ENCODE results near the gene KIR2DL1. TPM values are rescaled to one million over a fixed set of nuclear protein-coding genes. Genes with fewer than 3 reads are reported as not detected.
"Not testable (repeated sequence)": the region's sequence is repeated elsewhere in the genome, so short reads cannot be mapped to it uniquely, and the experiment has no call there.

Gene KIR2DL1
- total RNA-seq, 2 experiments from 2014 or later, result not detected

DNA sequence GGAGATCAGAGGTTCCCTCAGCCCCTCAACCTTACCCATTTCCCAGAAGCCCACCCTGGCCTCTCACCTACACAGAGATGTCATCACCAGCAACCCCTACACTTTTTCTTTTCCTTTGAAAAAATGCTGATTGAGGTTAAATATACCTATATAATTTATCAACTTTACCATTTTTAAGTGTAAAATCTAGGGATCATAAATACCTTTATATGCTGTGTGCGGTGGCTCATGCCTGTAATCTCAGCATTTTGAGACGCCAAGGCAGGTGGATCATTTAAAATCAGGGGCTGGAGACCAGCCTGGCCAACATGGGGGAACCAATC is 36.9 kb downstream of the KIR2DL1 start:
- ChIA-PET CTCF (no interaction called here), POLR2A (no interaction called here)
- DNase-seq, result no peak
- Mint-ChIP-seq H3K9me3 (no peaks in the 10 kb centered on the region), H3K27ac (no peak overlapping the region), H3K27me3 (peaks cover 9% of the 10 kb centered on the region), H3K4me1 (ENCODE audit: low read depth) (no peaks in the 10 kb centered on the region), H3K4me3 (no peak overlapping the region), H3K36me3 (no peaks in the 10 kb centered on the region)
- intact Hi-C loops (cut with micrococcal nuclease), result no loop called here

DNA sequence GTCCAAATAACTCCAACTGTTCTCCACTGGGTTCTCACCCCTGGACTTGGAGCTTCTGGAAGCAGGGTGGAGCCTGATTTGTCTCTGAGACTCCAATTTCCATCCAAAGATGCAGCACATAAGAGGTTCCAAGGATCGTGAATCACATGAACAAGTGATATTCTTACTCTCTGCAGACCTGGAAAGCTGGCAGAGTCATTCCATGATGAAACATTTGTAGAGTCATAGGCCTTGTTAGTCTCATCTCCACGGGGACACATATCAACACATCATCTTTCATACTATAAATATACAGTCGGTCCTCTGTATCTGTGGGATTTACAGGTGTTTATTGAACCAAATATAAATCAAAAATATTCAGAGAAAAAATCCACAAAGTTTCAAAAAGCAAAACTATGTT is 45.0 kb downstream of the KIR2DL1 start:
- H3K27ac Mint-ChIP-seq; H3K4me1 Mint-ChIP-seq (ENCODE audit: low read depth); H3K4me3 Mint-ChIP-seq; intact Hi-C loops (cut with micrococcal nuclease); H3K36me3 Mint-ChIP-seq; POLR2A ChIA-PET; DNase-seq; CTCF ChIA-PET; H3K9me3 Mint-ChIP-seq: not testable (repeated sequence)
- H3K27me3 Mint-ChIP-seq, result peaks cover 12% of the 10 kb centered on the region

DNA sequence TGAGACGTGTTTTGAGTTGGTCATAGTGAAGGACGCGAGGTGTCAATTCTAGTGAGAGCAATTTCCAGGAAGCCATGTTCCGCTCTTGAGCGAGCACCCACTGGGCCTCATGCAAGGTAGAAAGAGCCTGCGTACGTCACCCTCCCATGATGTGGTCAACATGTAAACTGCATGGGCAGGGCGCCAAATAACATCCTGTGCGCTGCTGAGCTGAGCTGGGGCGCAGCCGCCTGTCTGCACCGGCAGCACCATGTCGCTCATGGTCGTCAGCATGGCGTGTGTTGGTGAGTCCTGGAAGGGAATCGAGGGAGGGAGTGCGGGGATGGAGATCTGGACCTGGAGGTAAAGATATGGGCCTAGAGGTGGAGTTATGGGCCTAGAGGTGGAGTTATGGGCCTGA is 46.7 kb downstream of the KIR2DL1 start, which contains the start of gene KIR3DL1:
TSS of gene KIR3DL1 (plus strand) at position 218 of the 400 bp plus-strand sequence.
- H3K27me3 Mint-ChIP-seq; H3K4me3 Mint-ChIP-seq; intact Hi-C loops (cut with micrococcal nuclease); POLR2A ChIA-PET; H3K36me3 Mint-ChIP-seq; H3K9me3 Mint-ChIP-seq; DNase-seq; CTCF ChIA-PET; H3K4me1 Mint-ChIP-seq (ENCODE audit: low read depth); H3K27ac Mint-ChIP-seq: not testable (repeated sequence)

GRCh38 chr19:54817670-54818536 is 48.3 kb downstream of the KIR2DL1 start:
- POLR2A ChIA-PET, result no interaction called here
- Mint-ChIP-seq H3K4me3 (no peak overlapping the region), H3K4me1 (ENCODE audit: low read depth) (no peaks in the 10 kb centered on the region)

DNA sequence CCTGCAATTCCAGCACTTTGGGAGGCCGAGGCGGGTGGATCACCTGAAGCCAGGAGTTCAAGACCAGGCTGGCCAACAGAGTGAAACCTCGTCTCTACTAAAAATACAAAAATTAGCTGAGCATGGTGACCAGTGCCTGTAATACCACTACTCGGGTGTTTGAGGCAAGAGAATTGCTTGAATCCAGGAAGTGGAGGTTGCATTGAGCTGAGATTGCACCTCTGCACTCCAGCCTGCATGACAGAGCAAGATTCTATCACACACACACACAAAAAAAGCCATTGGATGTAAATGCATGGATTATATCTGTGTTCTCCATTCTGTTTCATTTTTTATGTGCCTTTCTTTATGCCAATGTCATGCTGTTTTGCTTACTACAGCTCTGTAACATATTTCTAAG is 54.8 kb downstream of the KIR2DL1 start:
- H3K27me3 Mint-ChIP-seq; H3K36me3 Mint-ChIP-seq; POLR2A ChIA-PET; CTCF ChIA-PET; DNase-seq; H3K4me1 Mint-ChIP-seq (ENCODE audit: low read depth); H3K9me3 Mint-ChIP-seq; H3K27ac Mint-ChIP-seq; intact Hi-C loops (cut with micrococcal nuclease); H3K4me3 Mint-ChIP-seq: not testable (repeated sequence)

More at GRCh38 chr19:54817670-54818536, 48.3 kb downstream of the KIR2DL1 start:
- DNase-seq, result no peak
- Mint-ChIP-seq H3K27me3 (peaks cover 7% of the 10 kb centered on the region), H3K9me3 (no peaks in the 10 kb centered on the region), H3K36me3 (no peaks in the 10 kb centered on the region), H3K27ac (no peak overlapping the region)
- CTCF ChIA-PET, result no interaction called here
- intact Hi-C loops (cut with micrococcal nuclease), result no loop called here

GRCh38 chr19:54825326-54825725 is 55.7 kb downstream of the KIR2DL1 start:
- H3K27me3 Mint-ChIP-seq, CTCF ChIA-PET: not testable (repeated sequence)

GRCh38 chr19:54828064-54828463 is 58.5 kb downstream of the KIR2DL1 start:
- DNase-seq; CTCF ChIA-PET; H3K27ac Mint-ChIP-seq; H3K27me3 Mint-ChIP-seq; POLR2A ChIA-PET; H3K36me3 Mint-ChIP-seq; H3K9me3 Mint-ChIP-seq; intact Hi-C loops (cut with micrococcal nuclease); H3K4me3 Mint-ChIP-seq; H3K4me1 Mint-ChIP-seq (ENCODE audit: low read depth): not testable (repeated sequence)

More at GRCh38 chr19:54825326-54825725, 55.7 kb downstream of the KIR2DL1 start:
- POLR2A ChIA-PET; H3K36me3 Mint-ChIP-seq; H3K4me3 Mint-ChIP-seq; intact Hi-C loops (cut with micrococcal nuclease); H3K27ac Mint-ChIP-seq; H3K4me1 Mint-ChIP-seq (ENCODE audit: low read depth); DNase-seq; H3K9me3 Mint-ChIP-seq: not testable (repeated sequence)

GRCh38 chr19:54832496-54832895 is 62.9 kb downstream of the KIR2DL1 start, which contains the start of gene KIR2DS4:
TSS of gene KIR2DS4 (plus strand) at chr19:54832676.
- H3K36me3 Mint-ChIP-seq; H3K27ac Mint-ChIP-seq; H3K27me3 Mint-ChIP-seq; intact Hi-C loops (cut with micrococcal nuclease); H3K4me1 Mint-ChIP-seq (ENCODE audit: low read depth); DNase-seq; H3K9me3 Mint-ChIP-seq; POLR2A ChIA-PET; CTCF ChIA-PET; H3K4me3 Mint-ChIP-seq: not testable (repeated sequence)

Other genes starting within 250 kb of the KIR2DL1 start
- gene LILRA2, start 196.0 kb upstream of the KIR2DL1 start, total RNA-seq, result not detected
- gene LILRA1, start 176.2 kb upstream of the KIR2DL1 start, total RNA-seq, result not detected
- gene LILRB1, start 139.3 kb upstream of the KIR2DL1 start, total RNA-seq, result not detected
- gene LILRB4, start 106.8 kb upstream of the KIR2DL1 start, total RNA-seq, result not detected
- gene KIR3DL3, start 45.4 kb upstream of the KIR2DL1 start, total RNA-seq, result not detected
- not detected for gene KIR2DL3, start 31.3 kb upstream of the KIR2DL1 start, total RNA-seq
- gene KIR2DL4, start 33.8 kb downstream of the KIR2DL1 start, total RNA-seq, result not detected
- not detected for gene KIR3DL1, start 46.7 kb downstream of the KIR2DL1 start, total RNA-seq
- gene KIR2DS4, start 62.9 kb downstream of the KIR2DL1 start, total RNA-seq, result not detected
- gene KIR3DL2, start 80.7 kb downstream of the KIR2DL1 start, total RNA-seq, result under 1 TPM; 0.27 to 0.48 TPM
- gene FCAR, start 104.4 kb downstream of the KIR2DL1 start, total RNA-seq, result not detected
- gene NCR1, start 136.4 kb downstream of the KIR2DL1 start, total RNA-seq, result not detected
- not detected for gene NLRP7, start 177.7 kb downstream of the KIR2DL1 start, total RNA-seq
- gene NLRP2, start 196.6 kb downstream of the KIR2DL1 start, total RNA-seq, result 10 to 100 TPM in 1 of 2 experiments, 1 to 10 TPM in 1; 8.1 to 10.3 TPM

Data from activated CD4-positive, alpha-beta memory T cell treated with anti-CD3 and anti-CD28 coated beads for 36 hours (primary cell).